SK-N-SH treated with all-trans-retinoic acid at 6 μM for 48 hours (cell line): Measurements from ENCODE around the gene CDC20B.

Experiments used
- ATAC-seq: fragments of 200-7000 bp; cut with Tn5 transposase; 3 replicates; pipeline ENCODE4 v1.9.1; 2020; ENCODE audit warnings: mild to moderate bottlenecking, moderate library complexity
- ARNTL ChIP-seq: fragments of 450-650 bp; formaldehyde crosslinking; IDR thresholded peaks from 2 replicates; pipeline ENCODE4 v1.5.0; 2020; ENCODE audit warnings: low read depth, mild to moderate bottlenecking, moderate library complexity, borderline replicate concordance
- CSDC2 ChIP-seq: fragments of 250-450 bp; sonication (Bioruptor Pico); IDR thresholded peaks from 2 replicates; pipeline ENCODE4 v1.5.0; 2020; ENCODE audit warnings: mild to moderate bottlenecking, moderate library complexity
- ESRRG ChIP-seq: fragments of 250-450 bp; sonication (Bioruptor Pico); IDR thresholded peaks from 2 replicates; pipeline ENCODE4 v1.6.1; 2021; ENCODE audit warnings: mild to moderate bottlenecking
- GLIS3 ChIP-seq: fragments of 250-450 bp; sonication (Bioruptor Pico); IDR thresholded peaks from 2 replicates; pipeline ENCODE4 v1.5.0; 2020; ENCODE audit warnings: mild to moderate bottlenecking, moderate library complexity
- ISL1 ChIP-seq: fragments of 250-450 bp; sonication (Bioruptor Pico); IDR thresholded peaks from 2 replicates; pipeline ENCODE4 v2.1.2; 2022; ENCODE audit warnings: mild to moderate bottlenecking, moderate library complexity
- OSR1 ChIP-seq: fragments of 250-450 bp; sonication (Bioruptor Pico); IDR thresholded peaks from 2 replicates; pipeline ENCODE4 v1.8.0; 2022; ENCODE audit warnings: moderate library complexity, mild to moderate bottlenecking, inconsistent platforms
- PPARA ChIP-seq: fragments of 250-450 bp; sonication (Bioruptor Pico); IDR thresholded peaks from 2 replicates; pipeline ENCODE4 v1.5.0; 2020; ENCODE audit warnings: mild to moderate bottlenecking, borderline replicate concordance
- RARB ChIP-seq: fragments of 250-450 bp; sonication (Bioruptor Pico); IDR thresholded peaks from 2 replicates; pipeline ENCODE4 v1.8.0; 2021; ENCODE audit warnings: mild to moderate bottlenecking, moderate library complexity
- SNAI2 ChIP-seq: fragments of 250-450 bp; sonication (Bioruptor Pico); IDR thresholded peaks from 2 replicates; pipeline ENCODE4 v1.5.0; 2020; ENCODE audit warnings: mild to moderate bottlenecking, moderate library complexity
- TCF4 ChIP-seq: fragments of 250-450 bp; sonication (Bioruptor Pico); IDR thresholded peaks from 2 replicates; pipeline ENCODE4 v1.8.0; 2021; ENCODE audit warnings: mild to moderate bottlenecking, moderate library complexity, borderline replicate concordance
- TOX ChIP-seq: fragments of 250-450 bp; sonication (Bioruptor Pico); IDR thresholded peaks from 2 replicates; pipeline ENCODE4 v1.8.0; 2021; ENCODE audit warnings: mild to moderate bottlenecking, moderate library complexity, borderline replicate concordance
- ZC3H10 ChIP-seq: fragments of 250-450 bp; sonication (Bioruptor Pico); IDR thresholded peaks from 2 replicates; pipeline ENCODE4 v1.5.1; 2021; ENCODE audit warnings: mild to moderate bottlenecking, moderate library complexity
- ZFP3 ChIP-seq: fragments of 250-450 bp; sonication (Bioruptor Pico); IDR thresholded peaks from 2 replicates; pipeline ENCODE4 v1.5.0; 2020; ENCODE audit warnings: mild to moderate bottlenecking, moderate library complexity
- ZFP30 ChIP-seq: fragments of 450-650 bp; formaldehyde crosslinking; IDR thresholded peaks from 2 replicates; pipeline ENCODE4 v1.5.0; 2022; ENCODE audit warnings: mild to moderate bottlenecking, moderate library complexity
- ZNF565 ChIP-seq: fragments of 450-650 bp; formaldehyde crosslinking; conservative IDR thresholded peaks from 2 replicates; pipeline ENCODE4 v1.5.0; 2020; ENCODE audit warnings: low read depth, mild to moderate bottlenecking, moderate library complexity
- ZNF70 ChIP-seq: fragments of 450-650 bp; formaldehyde crosslinking; IDR thresholded peaks from 2 replicates; pipeline ENCODE4 v1.5.0; 2020; ENCODE audit warnings: mild to moderate bottlenecking, moderate library complexity
- TF ChIP-seq, protein P1 (sequence below): fragments of 250-450 bp; sonication (Bioruptor Pico); IDR thresholded peaks from 2 replicates; pipeline ENCODE4 v1.5.1; 2020; ENCODE audit warnings: low read depth, mild to moderate bottlenecking, moderate library complexity
- TF ChIP-seq, protein P2 (sequence below): fragments of 250-450 bp; sonication (Bioruptor Pico); IDR thresholded peaks from 2 replicates; pipeline ENCODE4 v1.8.0; 2020; ENCODE audit warnings: mild to moderate bottlenecking, moderate library complexity, borderline replicate concordance
- TF ChIP-seq, protein P3 (sequence below): fragments of 250-450 bp; sonication (Bioruptor Pico); IDR thresholded peaks from 2 replicates; pipeline ENCODE4 v1.5.0; 2020; ENCODE audit warnings: mild to moderate bottlenecking, moderate library complexity
- TF ChIP-seq, protein P4 (sequence below): fragments of 250-450 bp; sonication (Bioruptor Pico); IDR thresholded peaks from 2 replicates; pipeline ENCODE4 v1.8.0; 2021; ENCODE audit warnings: low read depth, mild to moderate bottlenecking, moderate library complexity, borderline replicate concordance

Gene CDC20B

DNA sequence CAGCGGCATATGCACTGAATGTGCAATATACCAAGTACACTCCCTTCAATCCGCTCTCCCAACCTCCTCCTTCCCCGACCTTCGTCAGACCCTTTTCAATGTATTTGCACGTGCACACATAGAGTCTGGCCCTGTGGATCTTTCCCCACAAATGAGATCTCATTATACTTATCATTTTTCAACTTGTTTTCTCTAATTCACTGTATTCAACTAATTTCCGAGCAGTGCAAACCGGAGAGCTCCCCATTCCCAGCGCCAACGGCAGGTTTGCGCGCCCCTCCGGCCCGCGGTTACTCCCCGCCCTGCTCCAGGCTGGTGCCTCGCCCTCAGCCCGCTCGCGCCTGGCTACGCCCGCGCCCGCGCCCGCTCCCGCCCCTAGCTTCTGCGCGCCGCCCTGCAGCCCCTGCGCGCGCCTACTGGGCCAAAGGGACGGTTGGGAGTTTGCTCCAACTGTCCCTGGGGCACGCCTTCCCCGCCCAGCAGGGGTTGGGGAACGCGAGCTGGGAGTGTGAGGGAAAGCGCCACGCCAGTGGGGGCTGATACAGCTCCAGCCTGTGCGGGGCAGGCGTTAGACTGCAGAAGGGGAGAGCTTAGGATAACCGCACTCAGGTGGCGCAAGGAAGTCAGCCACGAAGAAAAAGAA, 3.3 kb upstream of the CDC20B start:
- peak; percentile 51 for ATAC-seq
- TF ChIP-seq OSR1 (CRISPR knock-in tag) (no peak), TCF4 (no peak), RARB (CRISPR knock-in tag) (no peak), ZFP30 (no peak), ZNF565 (no peak), ZC3H10 (CRISPR knock-in tag) (no peak), GLIS3 (CRISPR knock-in tag) (no peak), ESRRG (CRISPR knock-in tag) (no peak), ARNTL (CRISPR knock-in tag) (no peak)
- TF ChIP-seq, protein P1, sequence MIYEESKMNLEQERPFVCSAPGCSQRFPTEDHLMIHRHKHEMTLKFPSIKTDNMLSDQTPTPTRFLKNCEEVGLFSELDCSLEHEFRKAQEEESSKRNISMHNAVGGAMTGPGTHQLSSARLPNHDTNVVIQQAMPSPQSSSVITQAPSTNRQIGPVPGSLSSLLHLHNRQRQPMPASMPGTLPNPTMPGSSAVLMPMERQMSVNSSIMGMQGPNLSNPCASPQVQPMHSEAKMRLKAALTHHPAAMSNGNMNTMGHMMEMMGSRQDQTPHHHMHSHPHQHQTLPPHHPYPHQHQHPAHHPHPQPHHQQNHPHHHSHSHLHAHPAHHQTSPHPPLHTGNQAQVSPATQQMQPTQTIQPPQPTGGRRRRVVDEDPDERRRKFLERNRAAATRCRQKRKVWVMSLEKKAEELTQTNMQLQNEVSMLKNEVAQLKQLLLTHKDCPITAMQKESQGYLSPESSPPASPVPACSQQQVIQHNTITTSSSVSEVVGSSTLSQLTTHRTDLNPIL (CRISPR knock-in tag): no peak
- TF ChIP-seq, protein P2, sequence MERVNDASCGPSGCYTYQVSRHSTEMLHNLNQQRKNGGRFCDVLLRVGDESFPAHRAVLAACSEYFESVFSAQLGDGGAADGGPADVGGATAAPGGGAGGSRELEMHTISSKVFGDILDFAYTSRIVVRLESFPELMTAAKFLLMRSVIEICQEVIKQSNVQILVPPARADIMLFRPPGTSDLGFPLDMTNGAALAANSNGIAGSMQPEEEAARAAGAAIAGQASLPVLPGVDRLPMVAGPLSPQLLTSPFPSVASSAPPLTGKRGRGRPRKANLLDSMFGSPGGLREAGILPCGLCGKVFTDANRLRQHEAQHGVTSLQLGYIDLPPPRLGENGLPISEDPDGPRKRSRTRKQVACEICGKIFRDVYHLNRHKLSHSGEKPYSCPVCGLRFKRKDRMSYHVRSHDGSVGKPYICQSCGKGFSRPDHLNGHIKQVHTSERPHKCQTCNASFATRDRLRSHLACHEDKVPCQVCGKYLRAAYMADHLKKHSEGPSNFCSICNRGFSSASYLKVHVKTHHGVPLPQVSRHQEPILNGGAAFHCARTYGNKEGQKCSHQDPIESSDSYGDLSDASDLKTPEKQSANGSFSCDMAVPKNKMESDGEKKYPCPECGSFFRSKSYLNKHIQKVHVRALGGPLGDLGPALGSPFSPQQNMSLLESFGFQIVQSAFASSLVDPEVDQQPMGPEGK: no peak

DNA sequence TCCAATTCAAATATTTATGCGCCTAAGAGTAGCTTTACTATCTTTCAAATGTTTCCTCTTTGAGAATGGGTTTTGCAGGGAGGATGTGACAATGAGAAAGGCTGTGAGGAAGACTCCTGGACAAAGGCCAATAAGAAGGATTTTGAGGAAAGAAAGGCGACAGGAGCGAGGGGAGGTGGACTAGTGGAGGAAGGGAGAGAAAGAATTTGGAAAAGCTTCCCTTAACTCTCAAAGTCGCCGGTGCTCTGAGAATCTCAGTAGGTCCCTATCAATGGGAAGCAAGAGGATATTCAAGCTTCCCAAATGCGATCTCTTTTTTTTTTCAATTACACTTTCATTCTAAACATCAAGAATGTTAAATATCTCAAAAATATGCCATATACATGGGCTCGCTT, 2.8 kb upstream of the CDC20B start:
- no peak for ATAC-seq

DNA sequence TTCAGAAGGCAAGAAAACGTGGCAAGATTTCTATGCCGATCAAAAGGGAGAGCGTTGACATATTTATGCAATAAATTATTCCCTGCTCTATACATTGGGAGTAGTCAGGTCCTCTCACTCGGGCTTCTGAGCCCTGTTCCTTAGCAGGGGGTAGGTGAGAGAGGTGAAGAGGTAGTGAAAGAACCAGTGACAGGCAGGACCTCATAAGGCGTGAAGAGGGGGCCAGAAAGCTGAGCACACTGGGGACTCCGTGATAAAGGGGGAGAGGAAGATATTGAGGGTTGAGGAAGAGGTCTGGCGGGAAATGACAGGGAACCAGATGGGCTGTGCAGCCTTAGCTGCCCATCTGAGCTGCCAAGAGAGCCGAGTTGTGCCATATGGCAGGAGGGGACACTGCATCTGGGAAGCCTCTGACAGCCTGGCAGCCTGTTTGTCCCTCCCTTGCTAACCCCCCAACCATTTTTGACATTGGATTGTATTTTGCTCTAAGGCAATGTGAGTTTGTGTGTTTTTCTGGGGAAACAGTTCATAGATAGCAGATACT, 782 bp upstream of the CDC20B start:
- no peak; the same call in 2 of the 3 replicates for ATAC-seq
- TF ChIP-seq TOX (CRISPR knock-in tag) (no peak), ARNTL (CRISPR knock-in tag) (no peak), ISL1 (no peak), GLIS3 (CRISPR knock-in tag) (no peak), ZC3H10 (CRISPR knock-in tag) (no peak), ZNF565 (no peak), ZNF70 (no peak), OSR1 (CRISPR knock-in tag) (no peak), SNAI2 (CRISPR knock-in tag) (no peak)
- TF ChIP-seq, protein P3, sequence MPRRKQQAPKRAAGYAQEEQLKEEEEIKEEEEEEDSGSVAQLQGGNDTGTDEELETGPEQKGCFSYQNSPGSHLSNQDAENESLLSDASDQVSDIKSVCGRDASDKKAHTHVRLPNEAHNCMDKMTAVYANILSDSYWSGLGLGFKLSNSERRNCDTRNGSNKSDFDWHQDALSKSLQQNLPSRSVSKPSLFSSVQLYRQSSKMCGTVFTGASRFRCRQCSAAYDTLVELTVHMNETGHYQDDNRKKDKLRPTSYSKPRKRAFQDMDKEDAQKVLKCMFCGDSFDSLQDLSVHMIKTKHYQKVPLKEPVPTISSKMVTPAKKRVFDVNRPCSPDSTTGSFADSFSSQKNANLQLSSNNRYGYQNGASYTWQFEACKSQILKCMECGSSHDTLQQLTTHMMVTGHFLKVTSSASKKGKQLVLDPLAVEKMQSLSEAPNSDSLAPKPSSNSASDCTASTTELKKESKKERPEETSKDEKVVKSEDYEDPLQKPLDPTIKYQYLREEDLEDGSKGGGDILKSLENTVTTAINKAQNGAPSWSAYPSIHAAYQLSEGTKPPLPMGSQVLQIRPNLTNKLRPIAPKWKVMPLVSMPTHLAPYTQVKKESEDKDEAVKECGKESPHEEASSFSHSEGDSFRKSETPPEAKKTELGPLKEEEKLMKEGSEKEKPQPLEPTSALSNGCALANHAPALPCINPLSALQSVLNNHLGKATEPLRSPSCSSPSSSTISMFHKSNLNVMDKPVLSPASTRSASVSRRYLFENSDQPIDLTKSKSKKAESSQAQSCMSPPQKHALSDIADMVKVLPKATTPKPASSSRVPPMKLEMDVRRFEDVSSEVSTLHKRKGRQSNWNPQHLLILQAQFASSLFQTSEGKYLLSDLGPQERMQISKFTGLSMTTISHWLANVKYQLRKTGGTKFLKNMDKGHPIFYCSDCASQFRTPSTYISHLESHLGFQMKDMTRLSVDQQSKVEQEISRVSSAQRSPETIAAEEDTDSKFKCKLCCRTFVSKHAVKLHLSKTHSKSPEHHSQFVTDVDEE (CRISPR knock-in tag): no peak
- TF ChIP-seq, protein P4, sequence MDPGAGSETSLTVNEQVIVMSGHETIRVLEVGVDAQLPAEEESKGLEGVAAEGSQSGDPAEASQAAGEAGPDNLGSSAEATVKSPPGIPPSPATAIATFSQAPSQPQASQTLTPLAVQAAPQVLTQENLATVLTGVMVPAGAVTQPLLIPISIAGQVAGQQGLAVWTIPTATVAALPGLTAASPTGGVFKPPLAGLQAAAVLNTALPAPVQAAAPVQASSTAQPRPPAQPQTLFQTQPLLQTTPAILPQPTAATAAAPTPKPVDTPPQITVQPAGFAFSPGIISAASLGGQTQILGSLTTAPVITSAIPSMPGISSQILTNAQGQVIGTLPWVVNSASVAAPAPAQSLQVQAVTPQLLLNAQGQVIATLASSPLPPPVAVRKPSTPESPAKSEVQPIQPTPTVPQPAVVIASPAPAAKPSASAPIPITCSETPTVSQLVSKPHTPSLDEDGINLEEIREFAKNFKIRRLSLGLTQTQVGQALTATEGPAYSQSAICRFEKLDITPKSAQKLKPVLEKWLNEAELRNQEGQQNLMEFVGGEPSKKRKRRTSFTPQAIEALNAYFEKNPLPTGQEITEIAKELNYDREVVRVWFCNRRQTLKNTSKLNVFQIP: no peak

More for the DNA sequence above, 2.8 kb upstream of the CDC20B start:
- TF ChIP-seq CSDC2: no peak
- no peak for TF ChIP-seq PPARA
- TF ChIP-seq, protein P2: no peak
- TF ChIP-seq, protein P3 (CRISPR knock-in tag): no peak
- TF ChIP-seq ZFP3: no peak
- TF ChIP-seq ARNTL (CRISPR knock-in tag): no peak
- TF ChIP-seq, protein P1 (CRISPR knock-in tag): no peak
- no peak for TF ChIP-seq ISL1
